ENCODE data around the gene VAV2. TPM values are rescaled to one million over a fixed set of nuclear protein-coding genes. Genes with fewer than 3 reads are reported as not detected.

Gene VAV2
- total and polyA plus RNA-seq, 4 donors = 4.9 to 26.4 (median 17.0) TPM

DNA sequence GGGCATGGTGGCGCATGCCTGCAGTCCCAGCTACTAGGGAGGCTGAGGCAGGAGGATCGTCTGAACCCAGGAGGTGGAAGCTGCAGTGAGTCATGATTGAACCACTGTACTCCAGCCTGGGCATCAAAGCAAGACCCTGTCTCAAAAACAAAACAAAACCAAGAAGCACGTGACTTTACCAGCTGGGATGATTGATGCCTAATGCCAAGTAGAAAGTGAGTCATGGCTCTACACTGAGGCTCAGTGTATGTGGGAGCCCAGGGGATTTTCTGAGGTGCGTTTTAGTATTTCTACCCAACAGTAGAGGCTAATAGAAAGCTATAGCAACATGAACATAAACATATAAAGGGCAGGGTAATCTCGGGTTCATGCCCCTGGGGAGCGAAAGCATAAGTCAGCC lies 19.3 kb upstream of the VAV2 start:
- Histone ChIP-seq H3K36me3 (ENCODE audit: control insufficient read depth in 4 of 4, insufficient read depth in 3 of 4, low read depth in 1 of 4, low read length in 3 of 4) (no peaks in the 10 kb centered on the region), H3K27ac (ENCODE audit: low read depth in 1 of 2, low read length in 2 of 2) (peak overlapping the region in 1 of 2 donors; percentile 54), H3K4me1 (ENCODE audit: control insufficient read depth in 4 of 4, insufficient read depth in 4 of 4, low read length in 3 of 4) (peaks cover 0 to 11% (median 4%) of the 10 kb centered on the region in 4 donors), H3K9ac (ENCODE audit: low read depth in 1 of 2, low read length in 2 of 2) (no peak overlapping the region), H3K27me3 (ENCODE audit: control insufficient read depth in 4 of 4, insufficient read depth in 4 of 4, low read length in 3 of 4) (no peaks in the 10 kb centered on the region), H3K4me3 (ENCODE audit: low read depth in 1 of 3, low read length in 3 of 3) (no peak overlapping the region), H3K9me3 (ENCODE audit: control insufficient read depth in 4 of 4, low read length in 3 of 4) (no peaks in the 10 kb centered on the region)
- DNase-seq (ENCODE audit: low spot score) = no peak
- WGBS = 93% methylated on average over 6 of the region's 6 CpGs
- TF ChIP-seq RXRA (IDR thresholded peaks at IDR 0.05) = no peak
- no peak for TF ChIP-seq NR2F2 (IDR thresholded peaks at IDR 0.05)
- TF ChIP-seq, protein P1, sequence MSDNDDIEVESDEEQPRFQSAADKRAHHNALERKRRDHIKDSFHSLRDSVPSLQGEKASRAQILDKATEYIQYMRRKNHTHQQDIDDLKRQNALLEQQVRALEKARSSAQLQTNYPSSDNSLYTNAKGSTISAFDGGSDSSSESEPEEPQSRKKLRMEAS (IDR thresholded peaks at IDR 0.05) = no peak
- no peak for TF ChIP-seq TAF1 (conservative IDR thresholded peaks at IDR 0.05)
- TF ChIP-seq RAD21 (IDR thresholded peaks at IDR 0.05) = no peak
- TF ChIP-seq, protein P2, sequence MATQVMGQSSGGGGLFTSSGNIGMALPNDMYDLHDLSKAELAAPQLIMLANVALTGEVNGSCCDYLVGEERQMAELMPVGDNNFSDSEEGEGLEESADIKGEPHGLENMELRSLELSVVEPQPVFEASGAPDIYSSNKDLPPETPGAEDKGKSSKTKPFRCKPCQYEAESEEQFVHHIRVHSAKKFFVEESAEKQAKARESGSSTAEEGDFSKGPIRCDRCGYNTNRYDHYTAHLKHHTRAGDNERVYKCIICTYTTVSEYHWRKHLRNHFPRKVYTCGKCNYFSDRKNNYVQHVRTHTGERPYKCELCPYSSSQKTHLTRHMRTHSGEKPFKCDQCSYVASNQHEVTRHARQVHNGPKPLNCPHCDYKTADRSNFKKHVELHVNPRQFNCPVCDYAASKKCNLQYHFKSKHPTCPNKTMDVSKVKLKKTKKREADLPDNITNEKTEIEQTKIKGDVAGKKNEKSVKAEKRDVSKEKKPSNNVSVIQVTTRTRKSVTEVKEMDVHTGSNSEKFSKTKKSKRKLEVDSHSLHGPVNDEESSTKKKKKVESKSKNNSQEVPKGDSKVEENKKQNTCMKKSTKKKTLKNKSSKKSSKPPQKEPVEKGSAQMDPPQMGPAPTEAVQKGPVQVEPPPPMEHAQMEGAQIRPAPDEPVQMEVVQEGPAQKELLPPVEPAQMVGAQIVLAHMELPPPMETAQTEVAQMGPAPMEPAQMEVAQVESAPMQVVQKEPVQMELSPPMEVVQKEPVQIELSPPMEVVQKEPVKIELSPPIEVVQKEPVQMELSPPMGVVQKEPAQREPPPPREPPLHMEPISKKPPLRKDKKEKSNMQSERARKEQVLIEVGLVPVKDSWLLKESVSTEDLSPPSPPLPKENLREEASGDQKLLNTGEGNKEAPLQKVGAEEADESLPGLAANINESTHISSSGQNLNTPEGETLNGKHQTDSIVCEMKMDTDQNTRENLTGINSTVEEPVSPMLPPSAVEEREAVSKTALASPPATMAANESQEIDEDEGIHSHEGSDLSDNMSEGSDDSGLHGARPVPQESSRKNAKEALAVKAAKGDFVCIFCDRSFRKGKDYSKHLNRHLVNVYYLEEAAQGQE (IDR thresholded peaks at IDR 0.05) = no peak
- TF ChIP-seq FOXA2 (IDR thresholded peaks at IDR 0.05) = no peak
- TF ChIP-seq YY1 (IDR thresholded peaks at IDR 0.05) = no peak
- TF ChIP-seq SP1 (IDR thresholded peaks at IDR 0.05) = no peak
- TF ChIP-seq FOXA1 (IDR thresholded peaks at IDR 0.05) = no peak
- TF ChIP-seq, protein P3, sequence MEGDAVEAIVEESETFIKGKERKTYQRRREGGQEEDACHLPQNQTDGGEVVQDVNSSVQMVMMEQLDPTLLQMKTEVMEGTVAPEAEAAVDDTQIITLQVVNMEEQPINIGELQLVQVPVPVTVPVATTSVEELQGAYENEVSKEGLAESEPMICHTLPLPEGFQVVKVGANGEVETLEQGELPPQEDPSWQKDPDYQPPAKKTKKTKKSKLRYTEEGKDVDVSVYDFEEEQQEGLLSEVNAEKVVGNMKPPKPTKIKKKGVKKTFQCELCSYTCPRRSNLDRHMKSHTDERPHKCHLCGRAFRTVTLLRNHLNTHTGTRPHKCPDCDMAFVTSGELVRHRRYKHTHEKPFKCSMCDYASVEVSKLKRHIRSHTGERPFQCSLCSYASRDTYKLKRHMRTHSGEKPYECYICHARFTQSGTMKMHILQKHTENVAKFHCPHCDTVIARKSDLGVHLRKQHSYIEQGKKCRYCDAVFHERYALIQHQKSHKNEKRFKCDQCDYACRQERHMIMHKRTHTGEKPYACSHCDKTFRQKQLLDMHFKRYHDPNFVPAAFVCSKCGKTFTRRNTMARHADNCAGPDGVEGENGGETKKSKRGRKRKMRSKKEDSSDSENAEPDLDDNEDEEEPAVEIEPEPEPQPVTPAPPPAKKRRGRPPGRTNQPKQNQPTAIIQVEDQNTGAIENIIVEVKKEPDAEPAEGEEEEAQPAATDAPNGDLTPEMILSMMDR (IDR thresholded peaks at IDR 0.05; ENCODE audit: low read depth, low read length, missing input control) = no peak

DNA sequence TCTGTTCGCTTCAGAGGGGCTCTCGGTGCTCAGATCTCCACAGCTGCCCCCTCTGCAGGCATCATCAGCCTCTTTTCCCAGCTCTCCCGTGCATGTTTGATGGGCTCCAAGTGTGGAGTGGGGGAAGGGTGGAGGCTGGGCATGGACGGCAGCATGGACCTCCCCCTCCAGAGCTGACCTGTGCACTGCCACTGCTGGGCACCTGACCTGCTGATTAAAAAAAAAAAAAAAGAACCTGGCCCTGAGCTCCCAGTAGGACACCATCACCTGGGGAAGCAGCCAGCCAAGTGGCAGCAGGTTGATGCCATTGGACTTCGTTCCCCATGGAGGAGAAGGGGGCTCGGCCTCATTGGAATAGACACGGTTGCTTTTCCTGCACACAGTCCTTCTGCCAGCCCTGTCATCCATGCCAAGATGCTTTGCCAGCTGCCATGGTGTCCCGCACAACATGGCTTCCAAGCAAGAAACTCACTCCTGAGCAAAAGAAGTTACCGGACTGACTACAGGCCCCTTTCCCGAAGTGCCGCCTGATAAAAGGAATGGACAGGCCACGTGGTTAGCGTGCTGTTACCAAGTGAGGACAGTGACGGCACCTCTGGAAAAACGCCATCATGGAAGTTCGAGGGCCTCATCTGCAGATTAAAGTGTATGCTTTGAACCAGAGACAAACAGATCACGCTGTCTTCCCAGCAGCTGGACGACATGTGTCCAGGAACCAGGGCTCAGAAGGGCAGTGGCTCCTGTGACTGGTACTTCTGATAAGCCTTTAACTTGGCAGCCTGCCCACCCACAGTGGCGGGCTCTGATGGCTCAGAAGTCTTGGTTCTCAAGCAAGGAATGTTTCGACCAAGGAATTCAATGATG lies 18.4 kb upstream of the VAV2 start:
- H3K27ac ChIP-seq (ENCODE audit: low read depth in 1 of 2, low read length in 2 of 2) = peak overlapping the region; percentile 28 to 54
- no peak overlapping the region for H3K9ac ChIP-seq (ENCODE audit: low read depth in 1 of 2, low read length in 2 of 2)
- peak; percentile 61 for DNase-seq (ENCODE audit: low spot score)
- no peaks in the 10 kb centered on the region for H3K36me3 ChIP-seq (ENCODE audit: control insufficient read depth in 4 of 4, insufficient read depth in 3 of 4, low read depth in 1 of 4, low read length in 3 of 4)
- TF ChIP-seq YY1 (IDR thresholded peaks at IDR 0.05) (peak; percentile 18), HNF4A (conservative IDR thresholded peaks at IDR 0.05) (peak in 1 of 2 donors; percentile 12), RAD21 (IDR thresholded peaks at IDR 0.05) (no peak), HNF4G (IDR thresholded peaks at IDR 0.05) (no peak), RXRA (IDR thresholded peaks at IDR 0.05) (peak in 1 of 2 donors; percentile 53), JUND (IDR thresholded peaks at IDR 0.05) (peak in 1 of 2 donors; percentile 22)
- TF ChIP-seq, protein P1 (IDR thresholded peaks at IDR 0.05) = no peak
- TF ChIP-seq, protein P4, sequence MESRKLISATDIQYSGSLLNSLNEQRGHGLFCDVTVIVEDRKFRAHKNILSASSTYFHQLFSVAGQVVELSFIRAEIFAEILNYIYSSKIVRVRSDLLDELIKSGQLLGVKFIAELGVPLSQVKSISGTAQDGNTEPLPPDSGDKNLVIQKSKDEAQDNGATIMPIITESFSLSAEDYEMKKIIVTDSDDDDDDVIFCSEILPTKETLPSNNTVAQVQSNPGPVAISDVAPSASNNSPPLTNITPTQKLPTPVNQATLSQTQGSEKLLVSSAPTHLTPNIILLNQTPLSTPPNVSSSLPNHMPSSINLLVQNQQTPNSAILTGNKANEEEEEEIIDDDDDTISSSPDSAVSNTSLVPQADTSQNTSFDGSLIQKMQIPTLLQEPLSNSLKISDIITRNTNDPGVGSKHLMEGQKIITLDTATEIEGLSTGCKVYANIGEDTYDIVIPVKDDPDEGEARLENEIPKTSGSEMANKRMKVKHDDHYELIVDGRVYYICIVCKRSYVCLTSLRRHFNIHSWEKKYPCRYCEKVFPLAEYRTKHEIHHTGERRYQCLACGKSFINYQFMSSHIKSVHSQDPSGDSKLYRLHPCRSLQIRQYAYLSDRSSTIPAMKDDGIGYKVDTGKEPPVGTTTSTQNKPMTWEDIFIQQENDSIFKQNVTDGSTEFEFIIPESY (IDR thresholded peaks at IDR 0.05) = no peak
- H3K9me3 ChIP-seq (ENCODE audit: control insufficient read depth in 4 of 4, low read length in 3 of 4) = no peaks in the 10 kb centered on the region
- WGBS = 62% methylated on average over 20 of the region's 20 CpGs
- no peaks in the 10 kb centered on the region for H3K27me3 ChIP-seq (ENCODE audit: control insufficient read depth in 4 of 4, insufficient read depth in 4 of 4, low read length in 3 of 4)
- H3K4me1 ChIP-seq (ENCODE audit: control insufficient read depth in 4 of 4, insufficient read depth in 4 of 4, low read length in 3 of 4) = peaks cover 0 to 11% (median 4%) of the 10 kb centered on the region in 4 donors
- H3K4me3 ChIP-seq (ENCODE audit: low read depth in 1 of 3, low read length in 3 of 3) = no peak overlapping the region
